Right lobe of liver (tissue), 6 donors: Measurements from ENCODE around the gene RIMKLA. TPM values are rescaled to one million over a fixed set of nuclear protein-coding genes. Genes with fewer than 3 reads are reported as not detected.

ENCODE experiments used
- ATAC-seq, 4 donors: fragments of 200-7000 bp; cut with Tn5 transposase; one replicate each; pipeline ENCODE4 v1.9.1; 2020; ENCODE audit warnings: mild to moderate bottlenecking in 4 of 4, moderate library complexity in 4 of 4
- DNase-seq, 3 donors: peaks; one replicate each; pipeline ENCODE4 v3.0.0-alpha.2; 2020
- H3K27ac ChIP-seq, 3 donors: fragments of 200-600 bp; one replicate each; pipeline ENCODE4 v1.8.0; 2022
- H3K27me3 ChIP-seq, 2 donors: fragments of 200-600 bp; one replicate each; pipeline ENCODE4 v1.8.0; 2022
- H3K36me3 ChIP-seq, 4 donors: fragments of 200-600 bp; sonication (generic) in 1 of 4; one replicate each; pipeline versions ENCODE4 v1.5.1 to v1.8.0; 2017 to 2022; ENCODE audit warnings: control low read depth in 1 of 4
- H3K4me1 ChIP-seq, 4 donors: fragments of 200-600 bp; sonication (generic) in 1 of 4; one replicate each; pipeline versions ENCODE4 v1.5.1 to v1.8.0; 2017 to 2022; ENCODE audit warnings: control low read depth in 1 of 4
- H3K4me3 ChIP-seq, 3 donors: fragments of 200-600 bp; one replicate each; pipeline ENCODE4 v1.8.0; 2022
- H3K9me3 ChIP-seq, 4 donors: fragments of 200-600 bp; sonication (generic) in 1 of 4; one replicate each; pipeline versions ENCODE4 v1.5.1 to v1.8.0; 2017 to 2022; ENCODE audit warnings: control low read depth in 1 of 4
- POLR2A ChIP-seq: fragments of 450-650 bp; IDR thresholded peaks from one replicate; pipeline ENCODE4 v1.6.1; 2017; ENCODE audit warnings: antibody characterized with exemption, mild to moderate bottlenecking
- WGBS: methylation state at CpG from one replicate; pipeline ENCODE4 v1.1.6; 2018; ENCODE audit warnings: low coverage, low lambda C conversion rate; ENCODE audit not compliant: insufficient coverage; ENCODE audit errors: missing lambda C conversion rate; 5-methylcytosine and 5-hydroxymethylcytosine counted together
- intact Hi-C, 2 donors: fragments of 100-400 bp; cut with DNase I; formaldehyde crosslinking; loops; one replicate each; pipeline versions ENCODE4 v1.11.2 to v1.14.1; 2022
- total RNA-seq, 6 experiments: library from RNA; depleted of rRNA in 2 of 6; stranded (reverse); fragments of >200 nt in 2 of 6; fragmentation: NEBNext Ultra II Directional in 3 of 6; extraction: Animal tissue kit (Norgen Biotek cat#: 25700) in 3 of 6; gene quantifications; one replicate each; pipeline versions ENCODE4 v1.1.0 to v1.2.4, GENCODE V29; 2016 to 2023
- TF ChIP-seq, protein P1 (sequence below), 4 donors: fragments of 200-600 bp in 3 of 4; fragments of 450-650 bp in 1 of 4; IDR thresholded peaks; one replicate each; pipeline versions ENCODE4 v1.5.1 to v1.8.0; 2016 to 2022; ENCODE audit warnings: antibody characterized with exemption in 4 of 4, mild to moderate bottlenecking in 2 of 4
- donor health status: DM: no; HTN: yes; CAD: no.
- donor health status: DM: no; HTN: no; CAD: no.
- donor health status: DM: no; HTN: no; CAD: no.
- donor health status: DM: no; HTN: yes; CAD: no.
- donor health status: DM: no; HTN: yes; CAD: no.

Gene RIMKLA
- total RNA-seq, 6 experiments from 2014 or later, result 0.02 to 0.95 (median 0.15) TPM

DNA sequence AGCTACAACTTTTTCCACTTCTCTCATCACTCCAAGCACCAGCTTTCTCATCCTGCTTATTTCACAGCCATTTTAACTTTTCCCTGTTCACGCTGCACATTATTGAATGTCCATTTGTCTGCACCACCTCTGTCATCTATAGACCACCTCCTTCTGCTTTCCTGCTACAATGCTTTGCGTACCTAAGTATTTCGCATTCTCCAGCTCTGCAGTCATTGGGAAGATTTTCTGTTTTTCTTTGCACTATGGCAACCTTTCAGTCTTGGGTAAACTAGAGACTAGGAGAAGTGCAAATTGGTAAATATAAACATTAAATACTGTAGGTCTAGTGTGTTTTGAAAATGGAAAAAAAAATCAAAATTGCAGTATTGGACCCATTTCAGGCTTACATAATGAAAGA is 83.3 kb downstream of the RIMKLA start:
- intact Hi-C loops, result no loop called here
- no peaks in the 10 kb centered on the region for H3K27me3 ChIP-seq
- H3K9me3 ChIP-seq, result no peaks in the 10 kb centered on the region
- H3K36me3 ChIP-seq, result peaks cover 0 to 20% (median 0%) of the 10 kb centered on the region in 4 donors
- DNase-seq (no peak), ATAC-seq (no peak)
- TF ChIP-seq, protein P1, sequence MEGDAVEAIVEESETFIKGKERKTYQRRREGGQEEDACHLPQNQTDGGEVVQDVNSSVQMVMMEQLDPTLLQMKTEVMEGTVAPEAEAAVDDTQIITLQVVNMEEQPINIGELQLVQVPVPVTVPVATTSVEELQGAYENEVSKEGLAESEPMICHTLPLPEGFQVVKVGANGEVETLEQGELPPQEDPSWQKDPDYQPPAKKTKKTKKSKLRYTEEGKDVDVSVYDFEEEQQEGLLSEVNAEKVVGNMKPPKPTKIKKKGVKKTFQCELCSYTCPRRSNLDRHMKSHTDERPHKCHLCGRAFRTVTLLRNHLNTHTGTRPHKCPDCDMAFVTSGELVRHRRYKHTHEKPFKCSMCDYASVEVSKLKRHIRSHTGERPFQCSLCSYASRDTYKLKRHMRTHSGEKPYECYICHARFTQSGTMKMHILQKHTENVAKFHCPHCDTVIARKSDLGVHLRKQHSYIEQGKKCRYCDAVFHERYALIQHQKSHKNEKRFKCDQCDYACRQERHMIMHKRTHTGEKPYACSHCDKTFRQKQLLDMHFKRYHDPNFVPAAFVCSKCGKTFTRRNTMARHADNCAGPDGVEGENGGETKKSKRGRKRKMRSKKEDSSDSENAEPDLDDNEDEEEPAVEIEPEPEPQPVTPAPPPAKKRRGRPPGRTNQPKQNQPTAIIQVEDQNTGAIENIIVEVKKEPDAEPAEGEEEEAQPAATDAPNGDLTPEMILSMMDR (IDR thresholded peaks at IDR 0.05), result no peak
- no peak for TF ChIP-seq POLR2A
- peak overlapping the region in 1 of 3 donors; percentile 71 for H3K4me3 ChIP-seq
- peaks cover 0 to 6% (median 0%) of the 10 kb centered on the region in 4 donors for H3K4me1 ChIP-seq
- 81% methylated on average over 3 of the region's 3 CpGs for WGBS
- H3K27ac ChIP-seq, result no peak overlapping the region

DNA sequence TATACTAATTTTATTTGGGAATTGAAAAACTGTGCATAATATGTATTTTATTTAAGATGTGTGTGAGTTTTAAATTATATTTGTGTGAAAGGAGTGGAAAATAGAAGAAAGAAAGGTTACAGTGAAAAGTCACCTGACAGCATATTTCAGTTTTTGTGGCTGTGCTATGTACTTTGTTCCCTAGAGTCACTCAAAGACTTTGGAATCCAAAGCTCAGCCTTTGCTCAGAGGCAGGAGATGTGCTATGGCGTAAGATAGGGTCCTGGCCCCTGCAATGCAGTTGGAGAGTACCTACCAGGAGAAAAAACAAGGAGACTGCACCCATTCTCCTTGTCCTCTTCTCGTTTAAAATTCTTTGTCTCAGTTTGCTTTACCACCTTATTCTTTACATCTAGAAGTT is 85.4 kb downstream of the RIMKLA start:
- Histone ChIP-seq H3K27me3 (no peaks in the 10 kb centered on the region), H3K4me3 (no peak overlapping the region), H3K36me3 (no peaks in the 10 kb centered on the region), H3K4me1 (peaks cover 0 to 6% (median 0%) of the 10 kb centered on the region in 4 donors), H3K27ac (no peak overlapping the region), H3K9me3 (no peaks in the 10 kb centered on the region)
- DNase-seq (no peak), ATAC-seq (no peak)
- TF ChIP-seq, protein P1 (IDR thresholded peaks at IDR 0.05), result no peak
- no peak for TF ChIP-seq POLR2A
- intact Hi-C loops, result no loop called here
- WGBS, result 53% methylated on average over 2 of the region's 2 CpGs

DNA sequence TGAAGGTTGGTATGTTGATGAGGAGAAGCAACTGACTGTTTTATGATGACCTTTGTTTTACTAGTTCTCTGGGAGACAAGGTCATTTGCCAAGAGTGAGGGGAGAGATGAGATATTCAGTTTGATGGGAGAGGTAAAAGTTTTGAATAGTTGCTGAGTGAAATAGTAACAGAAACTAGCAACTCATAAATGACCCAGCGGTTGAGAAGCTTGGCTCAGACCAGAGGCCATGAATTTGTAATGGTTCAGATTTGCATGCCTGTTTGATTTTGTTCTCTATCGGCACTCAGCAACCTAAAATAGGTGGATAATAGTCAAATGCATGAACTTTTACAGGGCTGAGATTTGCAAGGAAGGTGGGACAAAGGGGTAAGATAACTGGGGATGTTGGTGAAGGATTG is 89.1 kb downstream of the RIMKLA start:
- Histone ChIP-seq H3K27me3 (no peaks in the 10 kb centered on the region), H3K27ac (no peak overlapping the region), H3K4me3 (no peak overlapping the region), H3K4me1 (no peaks in the 10 kb centered on the region), H3K36me3 (no peaks in the 10 kb centered on the region), H3K9me3 (no peaks in the 10 kb centered on the region)
- intact Hi-C loops, result no loop called here
- TF ChIP-seq POLR2A, result no peak
- TF ChIP-seq, protein P1 (IDR thresholded peaks at IDR 0.05), result no peak
- ATAC-seq (no peak), DNase-seq (no peak)
- 70% methylated on average over 2 of the region's 2 CpGs for WGBS

Other genes with a start within 250 kb of the RIMKLA start
- 1 to 10 TPM in 4 of 6 experiments, not detected in 2; 1.8 to 3.3 (median 2.7) TPM for gene GUCA2B, start 227.4 kb upstream of the RIMKLA start, total RNA-seq
- gene GUCA2A, start 216.0 kb upstream of the RIMKLA start, total RNA-seq, result not detected
- 10 to 100 TPM; 12.1 to 18.4 (median 14.5) TPM for gene FOXJ3, start 45.6 kb upstream of the RIMKLA start, total RNA-seq
- gene ZMYND12, start 75.2 kb downstream of the RIMKLA start, total RNA-seq, result 1 to 10 TPM; 1.5 to 7.3 (median 2.6) TPM
- 10 to 100 TPM; 36.3 to 44.1 (median 42.7) TPM for gene PPCS, start 75.8 kb downstream of the RIMKLA start, total RNA-seq
- gene CCDC30, start 82.5 kb downstream of the RIMKLA start, total RNA-seq, result 1 to 10 TPM in 3 of 6 experiments, under 1 TPM in 3; 0.37 to 1.4 (median 1.0) TPM